GDM1 (cell line): ENCODE measurements around the gene KLRB1.
"Not testable (repeated sequence)": the region's sequence is repeated elsewhere in the genome, so short reads cannot be mapped to it uniquely, and the experiment has no call there.

Experiments
- DNase-seq: peaks from one replicate; lab custom pipeline; 2025; lab: John Stamatoyannopoulos, UW

The KLRB1 gene

GRCh38 chr12:9607716-9608115, at the start of gene KLRB1:
Gene KLRB1, minus strand, starts transcription at chr12:9607916. Its CDS starts 77 bp downstream, at chr12:9607839.
- DNase-seq: no peak

DNA sequence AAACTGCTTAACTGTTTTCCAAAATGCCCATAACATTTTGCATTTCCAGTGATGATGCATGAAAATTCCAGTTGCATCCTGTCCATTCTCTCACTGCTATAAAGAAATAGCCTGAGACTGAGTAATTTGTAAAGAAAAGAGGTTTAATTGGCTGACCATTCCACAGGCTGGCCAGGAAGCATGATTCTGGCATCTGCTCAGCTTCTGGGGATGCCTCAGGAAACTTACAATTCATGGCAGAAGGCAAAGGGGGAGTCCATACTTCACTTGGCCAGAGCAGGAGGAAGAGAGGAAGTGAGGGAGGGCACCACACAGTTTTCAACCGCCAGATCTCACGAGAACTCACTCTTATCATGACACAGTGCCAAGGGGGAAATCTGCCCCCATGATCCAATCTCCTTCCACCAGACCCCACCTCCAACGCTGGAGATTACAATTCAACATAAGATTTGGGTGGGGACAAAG, 43.6 kb upstream of the KLRB1 start:
- peak; percentile 12 for DNase-seq

DNA sequence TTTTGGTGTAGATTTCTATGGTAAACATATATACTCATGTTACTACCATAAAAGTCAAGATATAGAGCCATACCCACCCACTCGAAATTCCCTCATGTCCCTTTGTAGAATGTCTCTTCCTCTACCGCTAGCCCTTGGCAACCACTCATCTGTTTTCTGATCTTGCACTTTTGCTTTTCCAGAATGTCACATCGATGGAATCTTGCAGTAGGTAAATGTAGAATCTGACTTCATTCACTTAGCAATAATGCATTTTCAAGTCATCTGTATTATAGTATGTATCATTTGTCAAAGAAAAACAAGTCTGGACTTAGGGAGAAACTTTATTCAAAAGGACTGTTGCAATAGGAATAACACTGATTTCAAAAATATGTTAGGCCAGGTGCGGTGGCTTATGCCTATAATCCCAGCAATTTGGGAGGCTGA, 42.4 kb upstream of the KLRB1 start:
- DNase-seq: no peak

DNA sequence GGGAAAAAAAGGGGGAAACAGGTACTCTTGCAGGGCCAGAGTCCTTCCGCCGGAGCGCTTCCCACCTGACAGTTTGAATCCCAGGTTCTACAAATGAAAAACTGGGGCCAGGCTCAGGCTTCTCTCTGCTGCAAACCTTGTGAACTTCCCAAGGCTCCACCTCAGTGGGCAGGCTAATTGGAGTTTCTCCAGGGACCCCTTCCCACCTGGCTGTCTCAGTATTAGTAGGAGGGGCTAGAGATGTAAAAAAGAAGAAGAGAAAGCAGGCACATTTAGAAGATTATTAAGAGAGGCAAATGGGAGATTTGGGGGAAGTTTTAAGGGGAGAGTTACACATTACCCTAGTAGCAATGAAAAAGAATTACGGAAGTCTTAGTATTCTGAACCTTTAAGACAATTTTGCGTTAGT, 41.8 kb upstream of the KLRB1 start:
- no peak for DNase-seq

DNA sequence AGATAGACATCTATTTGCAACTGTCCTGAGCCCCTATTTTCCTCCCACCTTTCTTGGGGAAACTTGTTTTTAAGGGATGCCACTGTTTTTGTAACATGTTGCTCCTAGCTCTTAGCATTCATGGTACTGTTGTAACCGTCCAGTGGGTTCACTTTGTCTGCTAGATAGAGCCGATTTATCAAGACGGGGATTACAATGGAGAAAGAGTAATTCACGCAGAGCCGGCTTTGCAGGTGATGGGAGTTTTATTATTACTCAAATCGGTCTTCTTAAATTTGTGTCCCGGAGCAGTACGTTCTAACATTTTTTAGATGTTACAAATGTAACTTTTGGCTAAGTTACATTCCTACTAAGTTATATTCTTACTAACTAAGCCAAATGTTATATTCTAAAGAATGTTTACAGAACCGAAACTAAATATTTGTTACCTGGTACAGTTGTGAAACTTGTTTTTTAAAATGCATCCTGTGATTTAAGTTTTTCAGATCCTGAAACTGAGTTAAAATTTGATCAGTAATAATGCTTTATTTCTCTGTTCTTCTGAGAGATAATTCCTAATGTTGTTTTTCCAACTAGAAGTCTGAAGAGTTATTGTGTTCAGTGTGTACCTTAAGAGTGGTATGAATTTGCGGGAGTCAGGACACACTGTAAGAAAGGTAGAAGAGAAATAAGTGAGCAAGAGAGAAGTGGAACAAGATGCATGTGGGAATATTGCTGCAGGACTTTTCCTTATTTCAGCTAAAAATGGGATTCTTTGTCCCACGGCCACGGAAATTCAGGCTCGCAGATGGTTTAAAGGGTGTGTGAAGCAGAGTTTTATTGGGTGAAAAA, 41.2 kb upstream of the KLRB1 start:
- DNase-seq: no peak

GRCh38 chr12:9647825-9648700, 40.3 kb upstream of the KLRB1 start:
- DNase-seq: peak; percentile 87

DNA sequence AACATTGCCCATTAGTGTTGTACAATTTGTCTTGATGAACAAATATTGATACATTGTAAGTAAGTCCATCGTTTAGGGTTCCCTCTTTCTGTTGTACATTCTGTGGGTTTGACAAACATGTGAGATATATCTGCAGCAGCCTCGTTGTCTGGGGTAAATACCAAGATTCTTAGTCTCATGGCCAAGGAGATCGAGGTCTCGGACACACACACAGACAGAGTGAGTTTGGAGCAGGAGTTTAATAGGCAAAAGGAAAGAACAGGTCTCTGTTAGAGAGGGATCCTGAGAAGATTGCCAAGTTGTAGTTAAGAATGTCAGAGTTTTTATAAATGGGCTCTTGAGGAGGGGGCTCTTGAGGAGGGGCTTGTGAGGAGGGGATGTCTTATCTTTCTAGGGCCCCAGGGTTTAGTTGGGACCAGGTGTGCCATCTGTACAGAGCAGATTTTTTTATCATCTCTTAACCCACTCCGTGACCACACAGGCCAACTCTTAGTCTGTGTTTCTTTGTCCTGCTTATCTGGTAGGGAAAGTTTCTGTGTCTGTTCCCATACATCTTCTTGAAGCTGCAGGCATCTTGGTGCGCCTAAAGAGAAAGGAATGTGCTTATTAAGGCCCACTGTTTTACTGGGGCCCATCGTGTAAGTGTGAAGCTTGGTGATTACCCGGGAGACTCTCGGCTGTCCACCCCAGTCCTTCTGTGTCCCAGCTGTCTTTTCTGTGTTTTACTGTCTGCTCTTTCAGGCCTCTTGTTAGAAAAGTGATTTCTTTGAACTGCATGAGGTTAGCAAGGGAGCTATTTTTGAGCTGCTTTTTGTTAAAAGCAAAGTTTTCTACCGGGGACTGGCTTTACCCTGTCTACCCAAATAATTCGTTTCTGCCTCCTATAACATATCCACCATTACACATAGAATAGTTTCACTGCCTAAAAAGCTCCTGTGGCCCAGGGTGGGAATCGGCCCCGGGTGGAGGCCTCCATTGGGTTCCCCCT, 39.4 kb upstream of the KLRB1 start:
- DNase-seq: no peak

- not testable (repeated sequence) for DNase-seq
Measured at GRCh38 chr12:9644985-9645551, 37.4 kb upstream of the KLRB1 start.

DNA sequence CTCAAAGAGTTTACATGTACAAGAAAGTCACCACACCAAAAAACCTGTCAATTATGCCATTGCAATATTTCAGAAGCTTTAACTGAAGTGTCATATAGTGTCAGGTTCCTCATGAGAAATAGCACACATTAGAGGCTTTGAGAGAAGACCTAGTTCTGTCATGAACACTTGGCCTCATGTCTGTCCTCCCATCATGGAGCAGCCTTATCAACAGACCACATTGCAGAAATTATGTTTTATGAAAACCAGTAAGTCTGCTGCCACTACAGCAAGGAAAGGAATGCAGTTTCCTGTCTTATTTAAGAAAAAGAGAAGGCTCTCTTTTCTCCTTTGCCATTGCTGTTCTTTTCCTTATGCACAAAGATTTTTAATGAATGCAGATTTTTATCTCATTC, 35.5 kb upstream of the KLRB1 start:
- DNase-seq: no peak

- DNase-seq: no peak
Measured at GRCh38 chr12:9642606-9643265, 35.0 kb upstream of the KLRB1 start.

- no peak for DNase-seq
Measured at GRCh38 chr12:9640024-9640423, 32.3 kb upstream of the KLRB1 start.

- no peak for DNase-seq
Measured at GRCh38 chr12:9636851-9637206, 29.1 kb upstream of the KLRB1 start.

- no peak for DNase-seq
Measured at GRCh38 chr12:9636150-9636850, 28.6 kb upstream of the KLRB1 start.

DNA sequence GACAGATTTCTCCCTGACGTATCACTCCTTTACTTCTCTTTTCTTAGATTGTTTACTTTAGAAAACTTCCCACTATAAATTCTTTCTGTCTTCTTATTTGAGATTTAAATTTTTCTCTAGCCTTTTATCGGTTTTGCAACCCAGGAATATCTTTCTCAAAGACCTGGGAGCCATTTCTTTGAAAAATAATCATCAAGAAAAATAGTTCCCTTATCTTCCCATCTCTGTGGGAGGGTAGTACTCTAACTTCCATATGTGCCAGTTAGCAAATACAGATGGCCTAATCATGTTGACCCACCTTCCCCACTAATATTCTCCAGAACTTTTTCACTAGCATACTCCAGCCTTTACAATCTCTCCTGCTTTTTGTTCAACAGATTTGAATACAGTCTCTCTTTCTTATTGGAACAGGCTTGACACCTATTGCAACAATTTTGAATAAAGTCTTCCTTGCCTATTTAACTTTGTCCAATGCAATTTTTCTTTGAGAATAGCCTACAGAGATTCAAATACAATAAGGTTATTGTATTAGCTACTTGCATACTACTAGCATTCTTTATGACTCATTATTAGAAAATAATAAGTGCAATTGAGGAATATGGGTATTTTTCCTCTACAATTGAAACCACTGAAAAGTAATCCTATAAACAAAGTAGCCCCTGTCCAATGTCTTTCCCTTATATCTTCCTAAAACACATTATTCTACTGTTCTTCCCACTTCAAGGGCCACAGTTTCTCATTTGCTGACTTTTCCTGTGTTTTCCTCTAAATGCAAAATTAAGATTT, 27.4 kb upstream of the KLRB1 start:
- no peak for DNase-seq

DNA sequence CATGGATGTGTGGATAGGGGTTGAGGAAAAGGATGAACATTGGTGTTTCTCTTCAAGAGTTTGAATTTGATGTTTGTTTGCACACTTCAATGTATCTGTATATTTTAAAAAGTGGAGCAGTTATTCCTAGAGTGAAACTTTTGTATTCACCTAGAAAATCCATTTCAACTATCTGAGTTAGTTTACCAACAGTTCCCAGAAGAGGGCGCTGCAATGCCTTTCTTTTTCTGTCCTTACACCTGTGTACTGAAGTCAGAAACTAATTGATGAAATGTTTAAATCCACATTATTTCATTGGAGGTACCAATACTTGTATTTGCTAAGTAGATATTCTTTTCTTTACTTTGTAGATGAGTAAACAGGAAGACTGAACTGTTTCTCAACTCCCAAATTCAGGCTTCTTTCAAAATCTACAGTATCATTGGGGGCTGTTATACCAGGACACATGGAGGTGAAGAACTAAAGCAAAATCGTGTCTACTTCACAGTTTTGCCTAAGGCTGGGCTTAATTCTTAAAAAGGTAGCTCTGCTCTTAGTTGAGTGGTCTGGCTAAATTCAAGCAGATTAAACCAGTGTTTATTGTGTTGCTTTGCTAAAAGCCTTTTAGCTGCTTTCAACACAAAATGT, 26.6 kb upstream of the KLRB1 start:
- peak; percentile 45 for DNase-seq

DNA sequence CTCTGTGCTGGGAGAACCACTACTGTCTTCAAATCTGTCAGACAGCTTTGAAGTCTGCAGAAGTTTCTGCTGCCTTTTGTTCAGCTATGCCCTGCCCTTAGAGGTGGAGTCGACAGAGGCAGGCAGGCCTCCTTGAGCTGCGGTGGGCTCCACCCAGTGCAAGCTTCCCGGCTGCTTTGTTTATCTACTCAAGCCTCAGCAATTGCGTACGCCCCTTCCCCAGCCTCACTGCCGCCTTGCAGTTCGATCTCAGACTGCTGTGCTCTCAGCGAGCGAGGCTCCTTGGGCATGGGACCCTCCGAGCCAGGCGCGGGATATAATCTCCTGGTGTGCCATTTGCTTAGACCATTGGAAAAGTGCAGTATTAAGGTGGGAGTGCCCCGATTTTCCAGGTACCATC, 25.1 kb upstream of the KLRB1 start:
- no peak for DNase-seq

DNA sequence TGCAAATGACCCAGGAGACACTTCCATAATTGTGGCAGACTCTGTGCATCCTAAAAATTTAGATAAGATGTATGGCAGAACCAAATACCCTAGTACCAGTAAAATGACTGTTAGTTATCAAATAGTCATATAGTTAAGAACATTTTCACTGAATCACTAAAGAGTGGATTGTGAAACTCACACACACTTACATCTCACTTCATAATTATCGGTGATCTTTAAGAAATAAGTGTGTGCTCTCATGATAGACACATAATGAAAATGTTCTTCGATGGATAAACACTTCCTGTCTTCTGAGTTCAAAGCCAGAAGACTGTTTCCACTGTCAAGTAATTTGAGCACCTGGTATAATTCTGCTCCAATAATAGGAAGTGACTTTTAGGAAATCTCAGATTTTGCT, 19.1 kb upstream of the KLRB1 start:
- no peak for DNase-seq

DNA sequence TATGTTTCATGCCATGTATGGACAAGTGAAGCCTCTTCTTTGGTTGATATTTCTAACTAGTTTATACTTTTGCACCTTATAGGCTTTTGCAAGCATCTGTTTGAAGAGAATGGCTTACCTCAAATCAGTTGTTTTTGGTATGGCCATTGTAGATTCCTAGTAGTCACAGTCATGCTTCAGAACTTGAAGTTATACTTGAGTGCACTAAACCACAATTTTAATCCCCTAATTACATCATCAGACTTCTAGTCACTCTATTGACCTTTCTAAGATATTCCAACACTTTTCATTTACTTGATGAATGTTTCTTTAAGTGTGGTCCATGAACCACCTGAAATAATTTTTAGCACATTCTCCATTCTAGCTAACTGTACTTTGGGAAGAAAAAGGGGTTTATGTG, 18.6 kb upstream of the KLRB1 start:
- DNase-seq: no peak

- no peak for DNase-seq
Measured at GRCh38 chr12:9625019-9625418, 17.3 kb upstream of the KLRB1 start.
